SJCRH30 (cell line): Measurements from ENCODE around the gene EMC9. TPM values are rescaled to one million over a fixed set of nuclear protein-coding genes. Genes with fewer than 3 reads are reported as not detected.
"Not testable (repeated sequence)": the region's sequence is repeated elsewhere in the genome, so short reads cannot be mapped to it uniquely, and the experiment has no call there.

Experiments
- DNase-seq, 2 experiments: peaks; one replicate each; pipeline ENCODE4 v3.0.0-alpha.2; 2015 to 2020
- H3K27ac ChIP-seq: fragments of 250-450 bp; sonication (Bioruptor Pico); 2 replicates; pipeline ENCODE4 v1.5.1; 2020; ENCODE audit warnings: mild to moderate bottlenecking, moderate library complexity
- H3K27me3 ChIP-seq: fragments of 250-450 bp; sonication (Bioruptor Pico); 2 replicates; pipeline ENCODE4 v1.5.1; 2020; ENCODE audit warnings: mild to moderate bottlenecking, moderate library complexity
- H3K36me3 ChIP-seq: fragments of 250-450 bp; sonication (Bioruptor Pico); 2 replicates; pipeline ENCODE4 v1.5.1; 2020; ENCODE audit warnings: mild to moderate bottlenecking, moderate library complexity
- H3K4me1 ChIP-seq: fragments of 250-450 bp; sonication (Bioruptor Pico); 2 replicates; pipeline ENCODE4 v1.5.1; 2020; ENCODE audit warnings: mild to moderate bottlenecking, moderate library complexity
- H3K4me3 ChIP-seq: fragments of 250-450 bp; sonication (Bioruptor Pico); 2 replicates; pipeline ENCODE4 v1.5.1; 2020; ENCODE audit warnings: mild to moderate bottlenecking, moderate library complexity
- H3K9me3 ChIP-seq: fragments of 250-450 bp; sonication (Bioruptor Pico); replicated peaks from 2 replicates; pipeline ENCODE4 v1.5.1; 2020; ENCODE audit warnings: mild to moderate bottlenecking, moderate library complexity
- total RNA-seq: library from RNA; depleted of rRNA; stranded (reverse); fragments of >200 nt; shearing (Covaris generic); gene quantifications from 2 replicates; pipeline ENCODE4 v1.2.3, GENCODE V29; 2014

EMC9 gene
- total RNA-seq, 1 experiment from 2014 or later: 45.6 TPM

GRCh38 chr14:24105609-24106239 lies 35.7 kb downstream of the EMC9 start:
- not testable (repeated sequence) for H3K9me3 ChIP-seq, H3K4me1 ChIP-seq, H3K27ac ChIP-seq, H3K4me3 ChIP-seq, H3K27me3 ChIP-seq, H3K36me3 ChIP-seq, DNase-seq

DNA sequence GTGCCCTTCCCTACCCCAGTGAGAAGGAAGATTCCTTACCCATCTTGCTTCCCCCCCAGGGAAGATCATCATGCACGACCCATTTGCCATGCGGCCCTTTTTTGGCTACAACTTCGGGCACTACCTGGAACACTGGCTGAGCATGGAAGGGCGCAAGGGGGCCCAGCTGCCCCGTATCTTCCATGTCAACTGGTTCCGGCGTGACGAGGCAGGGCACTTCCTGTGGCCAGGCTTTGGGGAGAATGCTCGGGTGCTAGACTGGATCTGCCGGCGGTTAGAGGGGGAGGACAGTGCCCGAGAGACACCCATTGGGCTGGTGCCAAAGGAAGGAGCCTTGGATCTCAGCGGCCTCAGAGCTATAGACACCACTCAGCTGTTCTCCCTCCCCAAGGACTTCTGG lies 37.9 kb downstream of the EMC9 start:
- DNase-seq: no peak
- H3K27me3 ChIP-seq: no peaks in the 10 kb centered on the region
- no peak overlapping the region for H3K4me3 ChIP-seq
- H3K4me1 ChIP-seq: no peaks in the 10 kb centered on the region
- no peak overlapping the region for H3K27ac ChIP-seq
- H3K36me3 ChIP-seq: peaks cover 14% of the 10 kb centered on the region
- H3K9me3 ChIP-seq: no peaks in the 10 kb centered on the region

DNA sequence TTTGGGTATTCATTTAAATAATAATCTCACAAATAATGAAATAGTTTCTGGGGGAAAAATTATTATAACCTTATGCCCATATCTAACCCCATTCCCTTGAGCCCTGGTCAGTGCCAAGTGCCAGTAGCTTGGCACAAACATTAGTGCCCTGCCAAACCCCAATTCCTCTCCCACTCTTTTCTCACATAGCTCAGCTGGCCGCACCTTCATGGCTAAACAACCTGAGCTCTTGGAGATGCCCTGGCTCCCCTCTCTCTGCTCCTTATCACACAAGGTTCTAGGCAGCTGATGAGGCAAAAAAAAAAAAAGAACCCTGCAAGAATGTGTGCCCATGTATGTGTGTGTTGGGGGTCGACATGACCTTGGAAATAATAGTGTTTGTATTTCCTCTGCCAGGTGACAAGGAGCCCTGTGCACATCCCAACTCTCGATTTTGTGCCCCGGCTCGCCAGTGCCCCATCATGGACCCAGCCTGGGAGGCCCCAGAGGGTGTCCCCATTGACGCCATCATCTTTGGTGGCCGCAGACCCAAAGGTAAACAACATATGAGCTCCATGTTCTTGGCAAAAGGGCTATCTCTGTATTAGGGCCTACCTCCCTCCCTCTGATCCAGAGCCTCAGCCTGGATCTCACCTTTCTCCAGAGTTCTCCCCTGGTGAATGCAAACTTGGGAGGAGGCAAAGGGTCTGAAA lies 38.9 kb downstream of the EMC9 start:
- DNase-seq: no peak
- no peaks in the 10 kb centered on the region for H3K4me1 ChIP-seq
- peaks cover 14% of the 10 kb centered on the region for H3K36me3 ChIP-seq
- H3K4me3 ChIP-seq: no peak overlapping the region
- no peak overlapping the region for H3K27ac ChIP-seq
- no peaks in the 10 kb centered on the region for H3K9me3 ChIP-seq
- no peaks in the 10 kb centered on the region for H3K27me3 ChIP-seq

DNA sequence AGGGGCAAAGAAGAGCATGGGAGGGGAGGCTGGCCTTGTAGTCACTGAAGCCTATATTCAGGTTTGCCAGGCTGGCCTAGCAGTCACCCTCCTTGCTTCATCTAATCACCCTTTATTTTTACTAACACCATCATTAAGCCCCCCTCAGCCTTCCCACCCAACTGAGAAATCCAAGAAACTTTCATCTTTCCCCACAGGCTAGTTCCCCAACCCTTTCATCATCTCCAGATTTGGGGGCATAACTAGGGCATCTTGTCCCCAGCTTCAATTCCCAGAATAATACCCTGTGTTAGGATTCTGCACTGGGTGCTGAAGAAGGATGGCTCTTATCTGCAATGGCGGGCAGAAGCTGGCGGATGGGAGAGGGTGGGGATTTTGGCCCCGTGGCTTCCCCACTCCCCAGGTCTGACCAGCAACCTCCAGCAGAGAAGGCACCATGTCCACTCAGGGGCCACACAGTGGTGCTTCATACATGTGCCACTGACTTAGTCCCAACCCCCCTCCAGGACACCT lies 40.4 kb downstream of the EMC9 start:
- no peak overlapping the region for H3K4me3 ChIP-seq
- H3K4me1 ChIP-seq: no peaks in the 10 kb centered on the region
- H3K27me3 ChIP-seq: no peaks in the 10 kb centered on the region
- no peaks in the 10 kb centered on the region for H3K9me3 ChIP-seq
- H3K36me3 ChIP-seq: peaks cover 14% of the 10 kb centered on the region
- H3K27ac ChIP-seq: no peak overlapping the region
- no peak for DNase-seq

DNA sequence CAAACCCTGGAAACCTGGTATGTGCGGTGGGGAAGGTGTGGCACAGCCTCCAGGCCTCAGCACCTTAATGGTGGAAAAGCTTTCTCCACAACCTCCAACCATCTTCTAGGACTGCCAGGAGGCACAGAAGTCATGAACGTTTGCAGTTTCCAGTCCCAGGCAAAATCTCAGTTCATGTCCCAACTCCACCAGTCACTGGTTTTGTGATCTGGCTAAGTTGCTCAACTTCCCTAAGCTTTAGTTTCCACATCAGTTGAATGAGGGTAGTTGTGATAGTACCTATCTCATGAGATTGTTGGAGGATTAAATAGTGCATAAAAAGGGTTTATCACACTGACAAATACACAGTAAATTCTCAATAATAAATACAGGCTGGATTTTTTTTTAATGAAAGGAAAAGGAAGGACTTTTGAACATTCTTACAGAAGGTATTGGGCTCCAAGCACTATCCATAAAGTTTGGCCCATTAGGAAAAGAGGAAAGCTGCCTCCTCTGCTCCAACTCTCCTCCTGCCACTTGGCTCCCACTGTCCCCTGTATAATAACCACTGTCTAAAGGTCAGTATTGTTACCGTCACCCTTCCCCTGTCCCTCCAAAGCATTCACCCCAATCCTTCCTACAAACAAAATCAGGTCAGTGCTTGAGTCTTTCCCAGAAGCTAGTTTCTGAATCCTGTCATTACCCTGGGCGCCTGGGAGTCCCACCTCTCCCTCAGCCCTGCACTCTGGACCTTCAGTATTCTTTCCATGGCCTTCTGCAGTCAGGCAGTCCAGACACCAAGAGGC lies 41.0 kb downstream of the EMC9 start:
- no peaks in the 10 kb centered on the region for H3K9me3 ChIP-seq
- no peak overlapping the region for H3K4me3 ChIP-seq
- no peaks in the 10 kb centered on the region for H3K27me3 ChIP-seq
- no peak overlapping the region for H3K27ac ChIP-seq
- no peak for DNase-seq
- H3K36me3 ChIP-seq: peaks cover 14% of the 10 kb centered on the region
- H3K4me1 ChIP-seq: peaks cover 6% of the 10 kb centered on the region

DNA sequence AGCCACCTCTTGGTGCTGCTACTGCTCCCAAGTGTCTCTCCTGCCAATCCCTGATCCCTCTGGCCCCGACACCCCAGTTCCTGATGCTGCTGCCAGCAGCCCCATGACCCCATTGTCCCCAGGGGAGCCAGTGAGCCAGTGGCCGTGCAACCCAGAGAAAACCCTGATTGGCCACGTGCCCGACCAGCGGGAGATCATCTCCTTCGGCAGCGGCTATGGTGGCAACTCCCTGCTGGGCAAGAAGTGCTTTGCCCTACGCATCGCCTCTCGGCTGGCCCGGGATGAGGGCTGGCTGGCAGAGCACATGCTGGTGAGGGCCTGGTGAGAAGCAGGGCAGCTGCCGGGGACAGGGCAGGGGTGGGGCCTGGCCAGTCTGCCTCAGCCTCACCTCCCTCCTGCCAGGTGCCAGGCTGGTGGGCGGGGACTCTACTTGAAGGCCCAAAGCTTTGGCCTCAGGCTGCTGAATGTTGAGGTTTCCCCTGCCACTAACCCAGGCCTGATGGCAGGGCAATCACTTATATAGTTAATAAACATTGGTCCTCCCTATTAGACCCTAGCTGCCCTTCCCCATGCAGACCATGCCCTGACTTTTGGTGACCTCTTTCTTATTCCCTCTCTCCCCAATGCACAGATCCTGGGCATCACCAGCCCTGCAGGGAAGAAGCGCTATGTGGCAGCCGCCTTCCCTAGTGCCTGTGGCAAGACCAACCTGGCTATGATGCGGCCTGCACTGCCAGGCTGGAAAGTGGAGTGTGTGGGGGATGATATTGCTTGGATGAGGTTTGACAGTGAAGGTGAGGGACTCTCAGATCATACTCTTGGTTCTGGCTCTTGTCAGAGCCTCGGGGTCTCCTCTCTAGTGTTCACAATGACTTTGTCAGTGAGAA lies 42.2 kb downstream of the EMC9 start:
- Histone ChIP-seq H3K36me3 (peaks cover 14% of the 10 kb centered on the region), H3K4me3 (no peak overlapping the region), H3K27me3 (no peaks in the 10 kb centered on the region), H3K9me3 (no peaks in the 10 kb centered on the region), H3K27ac (no peak overlapping the region), H3K4me1 (peaks cover 7% of the 10 kb centered on the region)
- DNase-seq: no peak

DNA sequence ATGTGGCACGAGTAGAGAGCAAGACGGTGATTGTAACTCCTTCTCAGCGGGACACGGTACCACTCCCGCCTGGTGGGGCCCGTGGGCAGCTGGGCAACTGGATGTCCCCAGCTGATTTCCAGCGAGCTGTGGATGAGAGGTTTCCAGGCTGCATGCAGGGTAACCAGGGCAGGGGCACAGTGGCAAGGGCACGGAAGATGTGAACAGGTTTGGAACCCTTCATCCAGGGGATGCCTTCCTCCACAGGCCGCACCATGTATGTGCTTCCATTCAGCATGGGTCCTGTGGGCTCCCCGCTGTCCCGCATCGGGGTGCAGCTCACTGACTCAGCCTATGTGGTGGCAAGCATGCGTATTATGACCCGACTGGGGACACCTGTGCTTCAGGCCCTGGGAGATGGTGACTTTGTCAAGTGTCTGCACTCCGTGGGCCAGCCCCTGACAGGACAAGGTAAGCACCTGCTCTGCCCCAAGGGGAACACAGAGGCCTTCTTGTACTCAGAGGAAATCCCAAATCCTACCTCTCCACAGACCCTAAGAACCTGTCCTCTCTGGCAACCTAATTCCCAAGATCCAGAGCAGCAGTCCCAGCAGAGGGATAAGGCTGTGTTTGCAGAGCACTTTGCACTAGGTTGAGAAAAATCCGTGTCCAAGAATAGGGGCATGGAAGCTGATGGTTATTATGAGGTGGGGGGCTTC lies 43.0 kb downstream of the EMC9 start:
- no peak for DNase-seq
- Histone ChIP-seq H3K27ac (no peak overlapping the region), H3K27me3 (no peaks in the 10 kb centered on the region), H3K9me3 (no peaks in the 10 kb centered on the region), H3K36me3 (peaks cover 10% of the 10 kb centered on the region), H3K4me1 (peaks cover 10% of the 10 kb centered on the region), H3K4me3 (no peak overlapping the region)

DNA sequence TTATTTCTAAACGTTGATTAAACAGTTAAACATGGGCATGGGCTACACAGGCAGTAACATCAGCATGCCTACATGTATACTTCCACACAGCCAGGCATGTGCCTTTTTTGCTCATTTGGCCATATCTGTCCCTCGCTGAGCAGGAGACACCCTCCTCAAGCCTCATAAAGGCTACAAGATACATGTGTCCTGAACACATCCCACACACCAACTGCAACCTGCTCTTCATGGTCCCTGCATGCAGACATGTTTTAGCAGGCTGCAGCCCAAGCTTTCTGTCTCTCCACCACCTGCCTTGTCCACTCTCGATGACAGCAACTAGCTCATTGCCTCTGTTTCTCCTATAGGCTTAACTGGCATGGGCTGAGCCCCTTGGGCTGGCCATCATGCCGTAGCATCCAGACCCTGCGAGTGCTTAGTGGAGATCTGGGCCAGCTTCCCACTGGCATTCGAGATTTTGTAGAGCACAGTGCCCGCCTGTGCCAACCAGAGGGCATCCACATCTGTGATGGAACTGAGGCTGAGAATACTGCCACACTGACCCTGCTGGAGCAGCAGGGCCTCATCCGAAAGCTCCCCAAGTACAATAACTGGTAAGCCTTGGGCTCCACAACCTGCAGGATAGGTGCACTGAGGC lies 44.7 kb downstream of the EMC9 start:
- H3K27me3 ChIP-seq: no peaks in the 10 kb centered on the region
- no peak overlapping the region for H3K4me3 ChIP-seq
- H3K4me1 ChIP-seq: peaks cover 10% of the 10 kb centered on the region
- no peaks in the 10 kb centered on the region for H3K9me3 ChIP-seq
- peaks cover 6% of the 10 kb centered on the region for H3K36me3 ChIP-seq
- H3K27ac ChIP-seq: no peak overlapping the region
- no peak for DNase-seq

GRCh38 chr14:24095271-24096068 lies 45.9 kb downstream of the EMC9 start:
- peak; percentile 83 to 85 for DNase-seq
- Histone ChIP-seq H3K27ac (peak overlapping the region; percentile 67), H3K9me3 (no peaks in the 10 kb centered on the region), H3K4me3 (peak overlapping the region; percentile 85), H3K4me1 (peaks cover 10% of the 10 kb centered on the region), H3K36me3 (peaks cover 6% of the 10 kb centered on the region), H3K27me3 (no peaks in the 10 kb centered on the region)

- peak overlapping the region; percentile 67 for H3K27ac ChIP-seq
- peaks cover 10% of the 10 kb centered on the region for H3K4me1 ChIP-seq
Measured at GRCh38 chr14:24094841-24095270, 46.5 kb downstream of the EMC9 start.

GRCh38 chr14:24093901-24094840 lies 47.2 kb downstream of the EMC9 start, which contains the start of gene PCK2:
Gene PCK2 (plus strand): TSS chr14:24094311. CDS start chr14:24094406, 95 bp downstream.
- Histone ChIP-seq H3K4me3 (peak within 1 kb of the TSS; percentile 85), H3K27me3 (no peaks in the 10 kb centered on the region), H3K4me1 (peaks cover 10% of the 10 kb centered on the region), H3K27ac (peak within 1 kb of the TSS; percentile 67), H3K9me3 (no peaks in the 10 kb centered on the region), H3K36me3 (no peaks in the 10 kb centered on the region; the same call in 1 of the 2 replicates)
- DNase-seq: peak; percentile 96

More at GRCh38 chr14:24094841-24095270, 46.5 kb downstream of the EMC9 start:
- peak in 1 of 2 experiments; percentile 30 for DNase-seq
- H3K9me3 ChIP-seq: no peaks in the 10 kb centered on the region
- no peaks in the 10 kb centered on the region for H3K27me3 ChIP-seq
- peaks cover 3% of the 10 kb centered on the region for H3K36me3 ChIP-seq
- H3K4me3 ChIP-seq: peak overlapping the region; percentile 85
